SW 1271 (cell line): ENCODE results near the gene TALDO1.

Source experiments
- DNase-seq, 2 experiments: peaks; one replicate each; lab custom pipeline; 2025; lab: John Stamatoyannopoulos, UW

The TALDO1 gene

GRCh38 chr11:769887-770641 is 22.8 kb downstream of the TALDO1 start:
- DNase-seq = no peak

DNA sequence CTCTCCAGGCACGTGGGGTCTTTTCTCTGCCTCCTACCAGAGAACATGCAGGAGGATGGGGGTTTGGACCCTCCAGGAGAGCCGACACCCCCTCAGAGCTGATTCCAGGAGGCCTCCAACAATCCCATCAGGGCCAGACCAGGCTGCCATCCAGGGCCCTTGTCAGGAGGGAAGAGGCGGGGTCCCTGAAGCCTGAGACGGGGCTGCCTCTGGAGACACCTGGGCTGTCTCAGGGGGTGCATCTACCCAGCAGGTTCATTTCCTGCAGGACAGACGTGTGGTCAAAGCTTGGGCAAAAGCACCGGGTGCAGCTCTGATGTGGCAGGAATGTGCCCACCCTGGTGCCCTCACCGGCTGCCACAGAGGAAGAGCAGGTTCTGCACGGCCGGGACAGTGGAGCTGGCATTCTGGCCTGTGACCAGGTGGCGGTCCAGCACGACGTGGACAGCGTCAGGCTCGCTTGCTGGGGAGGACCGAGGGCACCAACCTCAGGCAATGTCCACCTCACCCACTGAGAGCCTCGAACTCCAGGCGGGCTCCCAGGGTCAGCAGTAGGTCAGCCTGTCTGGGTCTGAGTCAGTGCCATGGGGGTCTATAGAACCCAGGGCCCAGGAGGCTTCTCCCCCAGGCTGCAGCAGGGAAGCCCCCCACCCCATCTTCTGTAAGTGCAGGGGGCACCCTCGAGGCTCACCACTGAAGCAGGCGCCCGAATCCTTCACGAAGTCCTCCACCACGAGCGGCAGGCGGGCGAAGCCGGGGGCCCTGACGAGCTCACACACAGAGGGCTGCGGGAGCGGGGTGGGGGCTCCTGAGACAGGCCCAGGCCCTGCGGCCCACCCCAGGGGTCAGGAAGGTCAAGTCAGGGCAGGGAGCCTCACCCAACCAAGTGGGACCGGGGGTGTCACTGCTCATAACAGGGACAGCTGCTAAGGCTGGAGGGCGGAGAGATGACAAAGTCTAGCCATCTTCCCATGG is 23.7 kb downstream of the TALDO1 start:
- DNase-seq = no peak

GRCh38 chr11:771617-772204 is 24.4 kb downstream of the TALDO1 start:
- no peak for DNase-seq

DNA sequence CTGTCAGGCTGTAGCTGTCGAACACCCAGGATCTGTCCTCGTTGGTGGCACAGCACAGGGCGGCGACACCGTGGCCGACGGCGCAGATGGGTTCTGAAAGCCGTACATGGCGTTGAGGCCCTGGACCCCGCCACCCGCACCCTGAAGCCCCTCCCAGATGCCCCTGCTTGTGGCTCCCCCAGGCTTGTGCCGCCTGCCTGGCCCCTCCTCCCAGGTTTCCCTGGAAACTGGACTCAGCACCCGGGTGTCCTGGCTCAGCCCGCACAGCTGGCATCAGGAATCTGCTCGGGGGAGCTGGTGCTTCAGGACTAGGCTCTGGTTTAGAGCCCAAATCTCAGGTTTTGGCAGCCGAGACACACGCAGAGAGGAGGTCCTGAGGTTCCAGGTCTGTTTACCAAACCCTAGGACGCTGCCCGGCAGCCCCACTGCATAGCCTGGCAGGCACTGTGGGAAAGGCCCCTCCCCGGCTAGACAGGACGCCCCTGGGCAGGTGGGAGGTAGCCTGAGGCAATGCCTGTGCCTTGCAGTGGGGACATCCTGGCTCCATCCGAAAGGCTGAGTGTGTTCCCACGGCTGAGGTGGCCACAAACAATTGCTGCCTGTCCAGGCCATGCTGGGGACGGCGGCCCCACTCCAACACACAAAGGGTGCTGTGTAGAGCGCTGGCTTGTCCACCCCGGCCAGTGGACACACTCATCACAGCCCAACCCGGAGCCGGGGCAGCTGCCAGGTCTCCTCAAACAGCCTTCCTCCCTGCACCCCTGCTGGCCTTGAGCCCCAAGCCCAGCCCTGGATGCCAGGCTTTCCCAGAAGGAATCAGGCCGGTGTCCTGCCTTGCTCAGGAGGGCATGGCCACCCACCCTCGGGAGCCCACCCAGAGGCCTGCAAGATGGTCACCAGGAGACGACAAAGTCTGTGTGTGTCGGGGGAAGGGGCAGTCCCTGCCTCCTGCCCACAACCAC is 25.4 kb downstream of the TALDO1 start:
- no peak for DNase-seq

GRCh38 chr11:773425-773824 is 26.2 kb downstream of the TALDO1 start:
- DNase-seq = no peak

- DNase-seq = no peak
Measured at GRCh38 chr11:773830-774229, 26.6 kb downstream of the TALDO1 start.

DNA sequence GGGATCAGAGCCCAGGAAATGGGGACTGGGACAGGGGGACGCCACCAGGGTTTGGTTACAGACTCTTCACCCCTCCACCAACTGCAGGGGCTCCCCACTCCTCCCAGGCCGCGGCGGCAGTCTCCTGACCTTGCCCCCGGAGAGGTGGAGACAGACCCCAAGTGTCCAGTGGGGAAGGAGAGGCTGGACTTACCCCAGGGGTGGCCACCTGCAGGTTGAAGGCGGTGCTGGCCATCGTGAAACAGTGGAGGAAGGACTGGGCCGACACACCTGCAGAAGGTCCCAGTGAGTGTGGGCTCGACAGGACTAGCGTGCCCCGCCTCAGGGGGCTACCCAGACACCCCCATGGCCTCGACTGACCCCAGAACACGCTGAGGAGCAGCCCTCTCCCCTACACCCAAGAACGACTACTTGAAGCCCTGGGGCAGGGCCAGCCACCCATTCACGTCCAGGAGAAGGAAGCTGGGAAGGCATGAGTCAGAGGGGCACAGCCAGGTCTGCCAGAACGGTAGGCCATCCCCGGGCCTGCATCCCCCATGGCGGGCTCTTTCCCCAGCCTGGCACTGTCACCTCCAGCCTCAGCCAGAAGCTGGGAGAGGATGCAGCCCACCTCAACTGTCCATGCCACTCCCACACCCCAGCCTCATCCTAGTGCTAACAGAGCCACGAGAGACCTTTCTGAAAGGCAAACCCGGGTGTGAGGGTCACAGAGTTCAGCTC is 27.8 kb downstream of the TALDO1 start:
- DNase-seq = no peak

GRCh38 chr11:776263-776560 is 28.9 kb downstream of the TALDO1 start:
- DNase-seq = no peak

- peak in 1 of 2 experiments; percentile 50 for DNase-seq
Measured at GRCh38 chr11:776561-777287, 29.5 kb downstream of the TALDO1 start.

GRCh38 chr11:777288-778255 is 30.3 kb downstream of the TALDO1 start, which contains the start of gene GATD1:
Gene GATD1, minus strand, starts transcription at chr11:777487. Its CDS starts 25 bp downstream, at chr11:777462.
- peak; percentile 69 to 81 for DNase-seq

GRCh38 chr11:778976-779954 is 32.0 kb downstream of the TALDO1 start:
- DNase-seq = no peak

DNA sequence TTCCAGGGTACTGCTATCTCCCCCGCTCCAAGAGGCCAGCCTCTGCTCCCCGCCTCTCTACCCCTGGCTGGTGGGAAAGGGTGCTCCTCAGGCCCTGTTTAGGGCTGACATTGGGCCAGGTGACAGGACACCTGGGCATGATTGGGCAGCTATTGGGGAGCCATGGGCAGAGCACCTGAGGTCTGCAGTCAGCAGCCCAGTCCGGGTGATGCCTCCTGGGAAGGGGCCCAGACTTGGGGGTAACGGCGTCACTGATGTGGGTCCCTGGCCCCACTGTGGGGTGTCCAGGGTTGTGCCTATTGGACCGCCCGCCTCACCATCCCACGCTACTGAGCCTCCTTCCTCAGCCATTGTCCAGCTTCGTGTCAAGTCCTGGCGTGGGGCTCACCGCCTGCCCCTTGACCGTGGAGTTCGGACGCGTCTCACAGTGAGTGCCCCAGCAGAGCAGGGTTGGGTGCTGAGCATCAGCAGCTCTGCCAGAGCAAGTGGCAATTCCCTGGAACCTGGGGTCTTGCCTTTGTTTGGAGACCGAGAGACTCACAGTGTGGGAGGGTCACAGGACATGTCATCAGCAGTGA is 32.8 kb downstream of the TALDO1 start:
- DNase-seq = no peak

DNA sequence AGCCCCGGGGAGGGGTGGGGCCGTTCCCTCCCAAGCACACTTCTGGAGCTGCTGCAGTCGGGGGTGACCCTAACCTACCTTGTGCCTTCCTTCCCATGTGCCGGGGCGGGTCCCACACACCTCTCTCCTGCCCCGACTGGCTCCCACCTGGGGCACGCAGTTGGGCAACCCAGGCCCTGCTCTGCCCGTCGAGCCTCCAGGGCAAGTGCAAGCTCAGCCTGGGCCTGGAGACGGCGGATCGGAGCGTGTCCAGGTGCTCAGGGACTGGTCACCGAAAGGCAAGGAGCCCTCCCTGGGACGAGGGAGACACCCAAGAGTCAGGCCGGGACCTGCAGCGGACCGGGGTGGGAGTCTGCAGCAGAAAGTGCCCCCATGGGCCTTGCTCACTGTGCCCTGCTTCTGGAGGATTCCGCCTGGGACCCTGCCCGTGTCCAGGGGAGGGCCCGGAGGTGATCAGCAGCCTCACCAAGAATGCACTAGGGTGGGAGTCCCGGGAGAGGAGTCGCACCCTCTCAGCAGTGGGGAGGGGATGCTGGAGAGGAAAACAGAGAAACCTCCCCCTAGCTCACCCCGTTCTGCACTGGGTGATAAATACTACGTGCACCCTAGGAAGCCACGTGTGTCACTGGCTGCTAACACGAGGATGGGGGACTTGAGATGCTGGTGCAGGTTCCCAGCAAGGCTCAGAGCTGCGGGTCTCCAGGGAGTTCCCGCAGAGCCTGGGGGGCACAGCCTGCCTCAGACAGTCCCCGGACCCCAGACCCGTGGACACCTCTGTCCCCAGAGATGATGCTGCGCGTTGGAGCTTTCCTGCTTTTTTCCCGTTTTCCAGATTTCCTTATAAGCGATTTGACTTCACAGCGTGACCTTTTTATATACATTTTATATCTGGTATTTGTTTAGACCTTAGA is 35.3 kb downstream of the TALDO1 start:
- no peak for DNase-seq

DNA sequence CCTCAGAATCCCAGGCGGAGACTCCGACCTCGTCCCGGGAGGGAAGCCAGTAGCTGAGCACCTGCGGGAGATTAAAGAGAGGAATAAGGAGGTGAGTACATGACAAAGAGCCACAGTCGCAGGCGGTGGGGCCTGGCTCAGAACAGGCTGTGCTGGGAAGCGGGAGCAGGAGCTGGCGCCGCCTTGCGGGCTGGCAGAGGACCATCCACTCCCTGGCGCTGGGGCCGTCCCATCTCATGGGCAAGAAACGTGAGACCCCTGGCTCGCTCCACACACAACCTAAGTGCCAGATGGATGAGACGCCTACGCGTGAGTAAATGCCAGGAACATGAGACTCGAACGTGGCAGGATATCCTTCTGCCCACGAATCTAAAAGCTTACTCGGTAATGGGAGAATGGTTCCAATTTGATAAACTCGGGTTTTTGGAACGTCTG is 36.3 kb downstream of the TALDO1 start:
- DNase-seq = no peak

- no peak for DNase-seq
Measured at GRCh38 chr11:786235-787083, 39.2 kb downstream of the TALDO1 start.
